HFFc6 (cell line): ENCODE measurements around the gene PSMC4. TPM values are rescaled to one million over a fixed set of nuclear protein-coding genes. Genes with fewer than 3 reads are reported as not detected.

Experiments used
- DNase-seq: peaks from one replicate; pipeline ENCODE4 v3.0.0-alpha.2; 2018
- H3K27ac Mint-ChIP-seq: 2 replicates; pipeline ENCODE4 v1.8.0; 2020; ENCODE audit warnings: mild to moderate bottlenecking, mixed read lengths
- H3K27me3 Mint-ChIP-seq: 2 replicates; pipeline ENCODE4 v1.8.0; 2021; ENCODE audit warnings: mild to moderate bottlenecking, moderate library complexity, mixed read lengths; ENCODE audit not compliant: insufficient read depth
- H3K36me3 Mint-ChIP-seq: 2 replicates; pipeline ENCODE4 v1.8.0; 2021; ENCODE audit warnings: low read depth, mixed read lengths
- H3K4me1 Mint-ChIP-seq: 2 replicates; pipeline ENCODE4 v1.8.0; 2020; ENCODE audit warnings: low read depth, mixed read lengths
- H3K4me3 Mint-ChIP-seq: 2 replicates; pipeline ENCODE4 v1.8.0; 2020; ENCODE audit warnings: mild to moderate bottlenecking, moderate library complexity, mixed read lengths
- H3K9me3 Mint-ChIP-seq: 2 replicates; pipeline ENCODE4 v1.8.0; 2020; ENCODE audit warnings: mild to moderate bottlenecking, mixed read lengths
- CTCF ChIP-seq: fragments of 200-600 bp; sonication (generic); IDR thresholded peaks from 2 replicates; pipeline ENCODE4 v1.5.0; 2021; ENCODE audit warnings: antibody characterized with exemption, mild to moderate bottlenecking
- total RNA-seq, 6 experiments: library from RNA; stranded (reverse); fragmentation: NEBNext Ultra II Directional; extraction: Animal tissue kit (Norgen Biotek cat#: 25700); gene quantifications; 2 replicates in 1 of 6; 3 replicates in 5 of 6; pipeline ENCODE4 v1.2.3, GENCODE V29; 2021

PSMC4 gene
- total RNA-seq, 6 experiments from 2014 or later = 124 to 144 (median 133) TPM

DNA sequence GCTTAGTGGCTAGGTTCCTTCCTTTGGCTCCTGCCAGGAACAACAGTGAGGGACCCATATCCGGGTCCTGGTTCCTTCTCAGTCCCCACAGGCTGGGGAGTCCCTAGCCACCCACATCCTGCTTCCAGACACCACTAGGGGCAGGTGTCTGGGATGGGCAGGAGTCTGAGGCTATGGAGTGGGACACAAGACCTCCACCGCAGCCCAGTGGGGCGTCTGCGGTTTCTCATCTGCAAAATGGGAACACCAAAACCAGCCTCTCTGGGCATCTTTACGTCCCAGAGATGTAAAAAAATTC, 35.7 kb upstream of the PSMC4 start:
- Mint-ChIP-seq H3K9me3 (no peaks in the 10 kb centered on the region), H3K27ac (no peak overlapping the region), H3K27me3 (peaks cover 10% of the 10 kb centered on the region), H3K4me3 (no peak overlapping the region), H3K4me1 (no peaks in the 10 kb centered on the region), H3K36me3 (no peaks in the 10 kb centered on the region)
- no peak for TF ChIP-seq CTCF
- DNase-seq = no peak

GRCh38 chr19:39936020-39936419, 34.9 kb upstream of the PSMC4 start:
- Mint-ChIP-seq H3K4me3 (no peak overlapping the region), H3K4me1 (no peaks in the 10 kb centered on the region), H3K27me3 (peaks cover 13% of the 10 kb centered on the region), H3K36me3 (no peaks in the 10 kb centered on the region), H3K9me3 (no peaks in the 10 kb centered on the region), H3K27ac (no peak overlapping the region)
- no peak for DNase-seq
- TF ChIP-seq CTCF = no peak

DNA sequence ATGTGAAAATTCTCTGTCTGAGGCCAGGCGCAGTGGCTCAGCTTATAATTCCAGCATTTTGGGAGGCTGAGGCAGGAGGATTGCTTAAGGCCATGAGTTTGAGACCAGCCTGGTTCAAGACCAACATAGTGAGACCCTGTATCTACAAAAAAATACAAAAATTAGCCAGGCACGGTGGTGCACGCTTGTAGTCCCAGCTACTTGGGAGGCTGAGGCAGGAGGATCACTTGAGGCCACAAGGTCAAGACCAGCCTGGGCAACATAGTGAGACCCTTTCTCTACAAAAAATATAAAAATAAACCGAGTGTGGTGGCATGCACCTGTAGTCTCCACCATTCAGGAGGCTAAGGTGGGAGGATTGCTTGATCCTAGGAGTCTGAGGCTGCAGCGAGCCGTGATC, 34.3 kb upstream of the PSMC4 start:
- TF ChIP-seq CTCF = no peak
- H3K36me3 Mint-ChIP-seq = no peaks in the 10 kb centered on the region
- no peak overlapping the region for H3K27ac Mint-ChIP-seq
- peaks cover 15% of the 10 kb centered on the region for H3K27me3 Mint-ChIP-seq
- DNase-seq = no peak
- H3K4me1 Mint-ChIP-seq = no peaks in the 10 kb centered on the region
- no peak overlapping the region for H3K4me3 Mint-ChIP-seq
- no peaks in the 10 kb centered on the region for H3K9me3 Mint-ChIP-seq

- no peak for TF ChIP-seq CTCF
- Mint-ChIP-seq H3K4me3 (no peak overlapping the region), H3K27ac (no peak overlapping the region), H3K4me1 (no peaks in the 10 kb centered on the region), H3K27me3 (peaks cover 18% of the 10 kb centered on the region), H3K36me3 (no peaks in the 10 kb centered on the region), H3K9me3 (no peaks in the 10 kb centered on the region)
- DNase-seq = no peak
Observed at GRCh38 chr19:39937094-39937720, 33.8 kb upstream of the PSMC4 start.

DNA sequence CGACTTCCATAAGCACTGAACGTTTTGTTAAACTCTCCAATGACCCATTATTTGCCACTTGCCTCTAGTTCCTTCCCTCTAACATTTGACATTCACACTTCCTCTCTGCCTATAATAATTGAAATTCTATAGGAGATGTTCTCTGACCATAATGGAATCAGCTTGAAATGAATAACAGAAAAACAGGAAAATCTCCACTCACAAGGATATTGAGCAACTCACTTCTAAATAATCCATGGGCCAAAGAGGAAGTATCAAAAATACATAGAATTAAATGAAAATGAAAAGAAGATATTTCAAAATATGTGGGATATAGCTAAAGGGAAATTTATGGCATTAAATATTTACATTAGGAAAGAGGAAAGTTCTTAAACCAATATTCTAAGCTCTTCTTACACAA, 33.2 kb upstream of the PSMC4 start:
- no peak for TF ChIP-seq CTCF
- H3K9me3 Mint-ChIP-seq = no peaks in the 10 kb centered on the region
- no peaks in the 10 kb centered on the region for H3K4me1 Mint-ChIP-seq
- no peak overlapping the region for H3K4me3 Mint-ChIP-seq
- DNase-seq = no peak
- no peaks in the 10 kb centered on the region for H3K36me3 Mint-ChIP-seq
- no peak overlapping the region for H3K27ac Mint-ChIP-seq
- peaks cover 18% of the 10 kb centered on the region for H3K27me3 Mint-ChIP-seq

- no peaks in the 10 kb centered on the region for H3K4me1 Mint-ChIP-seq
- H3K27ac Mint-ChIP-seq = no peak overlapping the region
Observed at GRCh38 chr19:39939556-39939955, 31.4 kb upstream of the PSMC4 start.

More at GRCh38 chr19:39939556-39939955, 31.4 kb upstream of the PSMC4 start:
- TF ChIP-seq CTCF = no peak
- peaks cover 13% of the 10 kb centered on the region for H3K27me3 Mint-ChIP-seq
- H3K4me3 Mint-ChIP-seq = no peak overlapping the region
- no peaks in the 10 kb centered on the region for H3K9me3 Mint-ChIP-seq
- H3K36me3 Mint-ChIP-seq = no peaks in the 10 kb centered on the region
- DNase-seq = no peak
